Transverse colon (tissue), 4 donors: ENCODE data around the gene CEP104.

Experiments
- CTCF ChIP-seq, 5 experiments: fragments of 200-600 bp in 3 of 5; fragments of 450-650 bp in 2 of 5; sonication (generic) in 3 of 5; IDR thresholded peaks; 1 replicate in 2 of 5; 2 replicates in 3 of 5; pipeline ENCODE4 v1.5.1; 2016 to 2017; ENCODE audit warnings: antibody characterized with exemption in 5 of 5, inconsistent platforms in 3 of 5, mild to moderate bottlenecking in 2 of 5, moderate library complexity in 1 of 5
- EP300 ChIP-seq: sonication (generic); formaldehyde crosslinking; IDR thresholded peaks from one replicate; pipeline ENCODE4 v1.6.1; 2017; ENCODE audit warnings: antibody characterized with exemption, low read depth
- POLR2A ChIP-seq: fragments of 450-650 bp; IDR thresholded peaks from one replicate; pipeline ENCODE4 v1.6.1; 2016; ENCODE audit warnings: antibody characterized with exemption, mild to moderate bottlenecking, moderate library complexity
- POLR2AphosphoS5 ChIP-seq, 3 donors: sonication (generic); formaldehyde crosslinking; IDR thresholded peaks; one replicate each; pipeline ENCODE4 v1.6.1; 2016; ENCODE audit warnings: antibody characterized with exemption in 3 of 3

GRCh38 chr1:3780901-3781300 is 76.1 kb downstream of the CEP104 start:
- TF ChIP-seq EP300 (no peak), CTCF (IDR thresholded peaks at IDR 0.05) (no peak), POLR2AphosphoS5 (IDR thresholded peaks at IDR 0.05) (no peak), POLR2A (no peak)
